Measurements from ENCODE around the gene SH3BP1. TPM values are rescaled to one million over a fixed set of nuclear protein-coding genes. Genes with fewer than 3 reads are reported as not detected.
"Not testable (repeated sequence)": the region's sequence is repeated elsewhere in the genome, so short reads cannot be mapped to it uniquely, and the experiment has no call there.

SH3BP1 gene, protein sequence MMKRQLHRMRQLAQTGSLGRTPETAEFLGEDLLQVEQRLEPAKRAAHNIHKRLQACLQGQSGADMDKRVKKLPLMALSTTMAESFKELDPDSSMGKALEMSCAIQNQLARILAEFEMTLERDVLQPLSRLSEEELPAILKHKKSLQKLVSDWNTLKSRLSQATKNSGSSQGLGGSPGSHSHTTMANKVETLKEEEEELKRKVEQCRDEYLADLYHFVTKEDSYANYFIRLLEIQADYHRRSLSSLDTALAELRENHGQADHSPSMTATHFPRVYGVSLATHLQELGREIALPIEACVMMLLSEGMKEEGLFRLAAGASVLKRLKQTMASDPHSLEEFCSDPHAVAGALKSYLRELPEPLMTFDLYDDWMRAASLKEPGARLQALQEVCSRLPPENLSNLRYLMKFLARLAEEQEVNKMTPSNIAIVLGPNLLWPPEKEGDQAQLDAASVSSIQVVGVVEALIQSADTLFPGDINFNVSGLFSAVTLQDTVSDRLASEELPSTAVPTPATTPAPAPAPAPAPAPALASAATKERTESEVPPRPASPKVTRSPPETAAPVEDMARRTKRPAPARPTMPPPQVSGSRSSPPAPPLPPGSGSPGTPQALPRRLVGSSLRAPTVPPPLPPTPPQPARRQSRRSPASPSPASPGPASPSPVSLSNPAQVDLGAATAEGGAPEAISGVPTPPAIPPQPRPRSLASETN
- 28.4 TPM for polyA plus RNA-seq (2012; ENCODE audit: insufficient read depth, insufficient read length, low read depth)

DNA sequence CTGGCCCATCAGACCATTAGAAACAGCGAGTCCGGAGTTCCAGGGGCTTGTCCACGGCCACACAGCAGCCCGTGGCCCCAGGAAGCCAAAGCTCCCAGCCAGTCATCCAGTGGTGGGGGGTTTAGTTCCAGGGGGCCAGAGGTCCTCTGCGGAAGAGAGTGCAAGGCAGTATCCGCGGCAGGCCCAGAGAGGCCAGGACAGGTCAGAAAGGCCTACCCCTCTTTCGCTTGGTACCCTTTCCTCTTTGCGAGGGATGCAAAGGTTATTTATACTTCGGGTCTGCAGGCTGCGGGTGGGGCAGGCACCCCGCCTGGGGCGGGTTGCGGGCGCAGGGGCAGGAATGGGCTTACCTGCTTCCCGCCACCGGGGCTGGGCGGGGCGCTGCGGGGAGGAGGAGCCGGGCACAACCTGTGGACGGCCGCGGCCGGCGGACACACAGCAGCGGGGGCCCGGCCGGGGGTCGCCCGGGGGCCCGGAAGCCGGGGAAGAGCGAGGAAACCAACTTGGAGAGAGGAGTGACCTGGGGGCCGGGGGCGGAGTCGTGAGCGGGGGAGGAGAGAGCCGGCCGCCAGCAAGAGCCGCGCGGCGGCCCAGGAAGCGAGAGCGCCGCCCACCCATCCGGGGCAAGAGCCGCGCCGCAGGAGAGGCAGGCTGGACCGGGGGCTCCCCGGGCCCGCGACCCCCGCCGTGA is at the start of gene SH3BP1:
Gene SH3BP1 (plus strand): TSS at position 600 of the 691 bp plus-strand sequence. CDS start 119 bp downstream, outside the sequence.
- Histone ChIP-seq H3K36me3 (no peaks in the 10 kb centered on the region), H3K9me3 (no peaks in the 10 kb centered on the region), H3K4me1 (peaks cover 12% of the 10 kb centered on the region), H3K4me3 (ENCODE audit: low read depth, low read length) (peak within 1 kb of the TSS; percentile 62), H3K27me3 (no peaks in the 10 kb centered on the region)
- DNase-seq = peak; percentile 67
- TF ChIP-seq, protein P1, sequence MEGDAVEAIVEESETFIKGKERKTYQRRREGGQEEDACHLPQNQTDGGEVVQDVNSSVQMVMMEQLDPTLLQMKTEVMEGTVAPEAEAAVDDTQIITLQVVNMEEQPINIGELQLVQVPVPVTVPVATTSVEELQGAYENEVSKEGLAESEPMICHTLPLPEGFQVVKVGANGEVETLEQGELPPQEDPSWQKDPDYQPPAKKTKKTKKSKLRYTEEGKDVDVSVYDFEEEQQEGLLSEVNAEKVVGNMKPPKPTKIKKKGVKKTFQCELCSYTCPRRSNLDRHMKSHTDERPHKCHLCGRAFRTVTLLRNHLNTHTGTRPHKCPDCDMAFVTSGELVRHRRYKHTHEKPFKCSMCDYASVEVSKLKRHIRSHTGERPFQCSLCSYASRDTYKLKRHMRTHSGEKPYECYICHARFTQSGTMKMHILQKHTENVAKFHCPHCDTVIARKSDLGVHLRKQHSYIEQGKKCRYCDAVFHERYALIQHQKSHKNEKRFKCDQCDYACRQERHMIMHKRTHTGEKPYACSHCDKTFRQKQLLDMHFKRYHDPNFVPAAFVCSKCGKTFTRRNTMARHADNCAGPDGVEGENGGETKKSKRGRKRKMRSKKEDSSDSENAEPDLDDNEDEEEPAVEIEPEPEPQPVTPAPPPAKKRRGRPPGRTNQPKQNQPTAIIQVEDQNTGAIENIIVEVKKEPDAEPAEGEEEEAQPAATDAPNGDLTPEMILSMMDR (IDR thresholded peaks at IDR 0.05; ENCODE audit: low read depth, low read length) = no peak

DNA sequence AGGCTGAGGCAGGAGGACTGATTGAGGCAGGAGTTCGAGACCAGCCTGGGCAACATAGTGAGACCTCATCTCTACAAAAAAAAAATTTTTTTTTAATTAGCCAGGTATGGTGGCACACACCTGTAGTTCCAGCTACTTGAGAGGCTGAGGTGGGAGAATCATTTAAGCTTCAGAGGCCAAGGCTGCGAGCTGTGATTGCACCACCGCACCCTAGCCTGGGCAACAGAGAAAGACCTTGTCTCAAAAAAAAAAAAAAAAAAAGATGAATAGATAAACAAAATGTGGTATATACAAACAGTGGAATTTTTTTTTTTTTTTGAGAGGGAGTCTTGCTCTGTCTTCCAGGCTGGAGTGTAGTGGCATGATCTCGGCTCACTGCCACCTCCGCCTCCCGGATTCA is 48.4 kb upstream of the SH3BP1 start:
- not testable (repeated sequence) for H3K27me3 ChIP-seq; H3K9me3 ChIP-seq; H3K4me1 ChIP-seq; DNase-seq; H3K4me3 ChIP-seq (ENCODE audit: low read depth, low read length); H3K36me3 ChIP-seq

GRCh38 chr22:37591823-37592404 is 47.6 kb upstream of the SH3BP1 start:
- Histone ChIP-seq H3K36me3 (no peaks in the 10 kb centered on the region), H3K9me3 (no peaks in the 10 kb centered on the region), H3K4me1 (no peaks in the 10 kb centered on the region), H3K27me3 (no peaks in the 10 kb centered on the region), H3K4me3 (ENCODE audit: low read depth, low read length) (peak overlapping the region; percentile 54)
- TF ChIP-seq, protein P1 (IDR thresholded peaks at IDR 0.05; ENCODE audit: low read depth, low read length) = no peak
- DNase-seq = no peak

DNA sequence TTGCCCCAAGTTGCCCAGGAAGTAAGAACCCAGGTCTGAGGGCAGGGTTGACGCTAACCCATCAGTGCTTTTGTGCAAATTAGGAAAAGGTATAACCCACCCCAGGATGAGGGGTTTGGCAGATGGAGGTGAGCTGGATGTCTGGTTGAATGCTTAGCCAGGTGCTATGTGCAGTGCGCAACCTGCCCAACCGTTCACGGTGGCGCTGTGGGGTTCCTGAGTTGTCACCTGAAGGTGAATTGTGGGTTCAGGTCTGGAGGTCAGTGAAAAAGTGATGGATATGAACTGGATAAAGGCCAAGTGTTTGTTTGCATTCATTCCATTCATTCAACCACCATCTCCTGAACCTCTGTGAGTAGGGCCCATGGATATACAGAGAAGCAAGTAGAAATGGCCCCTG is 45.2 kb upstream of the SH3BP1 start:
- no peak for DNase-seq
- Histone ChIP-seq H3K27me3 (no peaks in the 10 kb centered on the region), H3K9me3 (no peaks in the 10 kb centered on the region), H3K4me1 (no peaks in the 10 kb centered on the region), H3K36me3 (no peaks in the 10 kb centered on the region), H3K4me3 (ENCODE audit: low read depth, low read length) (no peak overlapping the region)
- TF ChIP-seq, protein P1 (IDR thresholded peaks at IDR 0.05; ENCODE audit: low read depth, low read length) = no peak

DNA sequence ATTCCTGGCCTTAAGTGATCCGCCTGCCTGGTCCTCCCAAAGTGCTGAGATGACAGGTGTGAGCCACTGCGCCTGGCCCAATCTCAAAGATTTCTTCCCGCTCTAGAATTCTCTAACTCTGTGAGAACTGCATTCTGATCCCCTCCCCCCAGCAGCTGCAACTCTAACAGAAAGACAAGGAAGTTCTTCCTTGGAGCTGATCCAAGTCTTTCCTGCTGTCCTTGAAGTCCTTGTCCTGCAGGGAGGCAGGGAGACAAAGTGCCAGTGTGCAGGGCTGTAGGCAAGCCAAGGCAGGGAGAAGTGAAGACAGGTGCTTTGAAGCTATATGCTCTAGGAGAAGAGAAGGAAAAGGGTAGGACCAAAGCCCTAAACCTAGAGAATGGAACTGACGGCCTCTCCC is 40.3 kb upstream of the SH3BP1 start:
- Histone ChIP-seq H3K36me3 (no peaks in the 10 kb centered on the region), H3K4me3 (ENCODE audit: low read depth, low read length) (no peak overlapping the region), H3K27me3 (no peaks in the 10 kb centered on the region; the same call in 1 of the 2 replicates), H3K4me1 (no peaks in the 10 kb centered on the region), H3K9me3 (no peaks in the 10 kb centered on the region)
- TF ChIP-seq, protein P1 (IDR thresholded peaks at IDR 0.05; ENCODE audit: low read depth, low read length) = no peak
- DNase-seq = no peak

DNA sequence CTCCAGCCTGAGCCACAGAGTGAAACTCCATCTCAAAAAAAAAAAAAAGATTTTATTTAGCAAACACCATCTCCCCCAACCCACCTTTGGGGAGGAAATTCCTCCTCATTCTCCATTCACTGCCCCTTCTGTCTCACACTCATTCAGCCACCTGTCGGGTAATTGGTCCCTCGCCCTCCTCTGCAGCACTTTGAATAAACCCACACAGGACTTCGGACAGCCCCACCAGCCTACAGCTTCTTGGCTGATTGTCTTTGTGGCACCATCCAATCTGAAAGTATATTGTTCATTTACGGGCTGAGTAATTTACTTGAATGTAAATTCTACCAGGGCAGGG is 38.3 kb upstream of the SH3BP1 start:
- no peak overlapping the region for H3K4me3 ChIP-seq (ENCODE audit: low read depth, low read length)
- no peak for DNase-seq
- H3K27me3 ChIP-seq = no peaks in the 10 kb centered on the region; the same call in 1 of the 2 replicates
- TF ChIP-seq, protein P1 (IDR thresholded peaks at IDR 0.05; ENCODE audit: low read depth, low read length) = no peak
- no peaks in the 10 kb centered on the region for H3K9me3 ChIP-seq
- no peaks in the 10 kb centered on the region for H3K36me3 ChIP-seq
- no peaks in the 10 kb centered on the region for H3K4me1 ChIP-seq

Data from BE2C (cell line).